ENCODE data around the gene TGFBI.

DNA sequence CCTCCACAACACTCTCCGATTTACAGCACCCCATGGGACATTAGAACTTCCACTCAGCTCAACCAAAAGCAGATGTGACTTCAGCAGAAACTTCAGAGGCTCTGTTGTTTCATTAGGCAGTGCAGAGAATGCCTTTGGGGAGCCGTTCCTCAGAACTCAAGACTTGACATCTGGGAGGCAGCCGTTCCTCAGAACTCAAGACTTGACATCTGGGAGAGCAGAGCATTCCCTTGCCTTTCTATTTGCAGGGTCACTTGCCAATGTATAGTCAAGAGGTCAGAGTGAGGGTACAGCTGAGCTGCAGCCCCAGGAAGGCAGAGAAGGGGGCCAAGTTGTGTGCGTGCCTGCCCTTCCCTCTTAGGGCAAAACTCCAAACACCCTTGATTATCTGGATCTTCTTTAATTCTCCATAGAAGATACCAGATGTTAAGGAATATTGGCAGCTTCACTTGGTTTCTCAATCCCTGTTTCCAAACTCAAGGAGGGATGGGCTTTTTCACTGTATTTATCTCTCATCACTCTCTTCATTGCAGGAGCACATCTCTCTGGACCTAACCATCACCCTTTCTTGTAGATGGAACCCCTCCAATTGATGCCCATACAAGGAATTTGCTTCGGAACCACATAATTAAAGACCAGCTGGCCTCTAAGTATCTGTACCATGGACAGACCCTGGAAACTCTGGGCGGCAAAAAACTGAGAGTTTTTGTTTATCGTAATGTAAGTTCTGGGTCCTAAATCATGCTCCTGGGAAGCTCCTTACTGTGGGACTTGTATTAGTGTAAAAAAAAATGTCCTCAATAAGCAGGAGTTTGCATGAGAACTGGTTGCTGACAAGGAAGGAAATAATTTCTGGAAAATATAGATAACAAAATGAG lies 25.6 kb downstream of the TGFBI start:
- TF ChIP-seq CTCF (conservative IDR thresholded peaks at IDR 0.05; ENCODE audit: low read depth, low read length) (no peak), EZH2 (IDR thresholded peaks at IDR 0.05; ENCODE audit: borderline replicate concordance, low read depth, low read length, poor library complexity, severe bottlenecking) (no peak)
